Stimulated activated naive B cell treated with anti-CD40 and anti-IgM and Interleukin-4, amounts not matched to agents 10 μg/mL and 1 μg/mL and 100 μg/mL, for 72 hours (primary cell): ENCODE measurements around the gene GADD45GIP1.

Source experiments
- ATAC-seq, 2 donors: fragments of 150-1000 bp; cut with Tn5 transposase; replicated peaks; 2 replicates each; pipeline ENCODE4 v1.10.0; 2021; ENCODE audit warnings: moderate library complexity in 1 of 2
- DNase-seq: peaks from one replicate; pipeline ENCODE4 v3.0.0; 2021
- H3K27ac Mint-ChIP-seq: one replicate; pipeline ENCODE4 v1.8.0; 2022; ENCODE audit warnings: mild to moderate bottlenecking, mixed read lengths
- H3K27me3 Mint-ChIP-seq, 2 donors: one replicate each; pipeline ENCODE4 v1.8.0; 2022; ENCODE audit warnings: mixed read lengths in 2 of 2
- H3K36me3 Mint-ChIP-seq, 2 donors: one replicate each; pipeline ENCODE4 v1.8.0; 2022; ENCODE audit warnings: mixed read lengths in 2 of 2, mild to moderate bottlenecking in 1 of 2
- H3K4me1 Mint-ChIP-seq, 2 donors: one replicate each; pipeline ENCODE4 v1.8.0; 2022; ENCODE audit warnings: mixed read lengths in 2 of 2, mild to moderate bottlenecking in 1 of 2
- H3K4me3 Mint-ChIP-seq, 2 donors: one replicate each; pipeline ENCODE4 v1.8.0; 2022; ENCODE audit warnings: mild to moderate bottlenecking in 2 of 2, mixed read lengths in 2 of 2, moderate library complexity in 1 of 2
- H3K9me3 Mint-ChIP-seq, 2 donors: one replicate each; pipeline ENCODE4 v1.8.0; 2022; ENCODE audit warnings: mixed read lengths in 2 of 2, mild to moderate bottlenecking in 1 of 2

GADD45GIP1 gene

DNA sequence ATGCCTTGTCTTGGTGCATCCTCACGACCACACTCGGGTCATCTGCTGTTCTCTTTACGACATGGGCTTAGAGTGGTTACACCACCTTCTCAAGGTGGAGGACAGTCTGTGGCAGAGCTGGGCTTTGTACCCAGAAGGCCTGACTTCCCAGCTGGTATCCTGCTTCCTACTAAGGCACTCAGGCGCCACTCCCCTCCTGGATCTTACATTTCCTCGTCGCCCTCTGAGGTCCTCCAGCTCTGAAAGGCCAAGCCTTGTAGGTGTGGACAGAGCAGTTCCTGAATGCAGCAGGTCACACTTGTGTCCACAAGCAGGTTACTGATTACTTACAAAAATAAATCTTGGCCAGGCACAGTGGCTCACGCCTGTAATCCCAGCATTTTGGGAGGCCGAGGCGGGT, 49.9 kb downstream of the GADD45GIP1 start:
- no peaks in the 10 kb centered on the region for H3K4me1 Mint-ChIP-seq
- no peaks in the 10 kb centered on the region for H3K9me3 Mint-ChIP-seq
- no peak overlapping the region for H3K27ac Mint-ChIP-seq
- peaks cover 5 to 6% of the 10 kb centered on the region in 2 donors for H3K36me3 Mint-ChIP-seq
- ATAC-seq, result no peak
- H3K4me3 Mint-ChIP-seq, result no peak overlapping the region
- H3K27me3 Mint-ChIP-seq, result no peaks in the 10 kb centered on the region
- DNase-seq, result no peak
